Measurements from ENCODE around the gene TMEM154.

The TMEM154 gene

DNA sequence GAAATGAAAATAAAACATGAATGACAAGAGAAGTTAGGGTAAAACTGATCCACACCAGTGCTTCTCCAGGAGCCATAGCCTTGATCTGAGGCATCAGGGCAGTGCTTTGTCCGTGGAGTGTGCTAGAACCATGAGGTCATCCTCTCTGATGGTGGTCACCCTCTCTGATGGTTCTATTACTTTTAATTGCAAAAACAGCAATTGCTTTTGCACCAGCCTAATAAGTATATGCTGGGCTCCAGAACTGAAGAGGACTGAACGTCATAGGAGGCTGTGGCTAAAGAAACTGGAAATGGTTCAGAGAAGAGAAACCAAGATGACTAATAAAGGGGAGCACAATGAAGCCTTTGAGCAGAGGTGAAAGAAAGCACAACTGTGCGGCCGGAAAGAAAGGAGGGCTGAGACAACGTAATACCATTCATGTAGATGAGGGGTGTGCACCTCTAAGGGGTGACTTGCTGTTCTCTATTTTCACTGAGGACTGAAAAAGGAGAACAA lies 17.0 kb upstream of the TMEM154 start:
- DNase-seq (ENCODE audit: low read depth in 2 of 2) = peak; percentile 14 to 30

DNA sequence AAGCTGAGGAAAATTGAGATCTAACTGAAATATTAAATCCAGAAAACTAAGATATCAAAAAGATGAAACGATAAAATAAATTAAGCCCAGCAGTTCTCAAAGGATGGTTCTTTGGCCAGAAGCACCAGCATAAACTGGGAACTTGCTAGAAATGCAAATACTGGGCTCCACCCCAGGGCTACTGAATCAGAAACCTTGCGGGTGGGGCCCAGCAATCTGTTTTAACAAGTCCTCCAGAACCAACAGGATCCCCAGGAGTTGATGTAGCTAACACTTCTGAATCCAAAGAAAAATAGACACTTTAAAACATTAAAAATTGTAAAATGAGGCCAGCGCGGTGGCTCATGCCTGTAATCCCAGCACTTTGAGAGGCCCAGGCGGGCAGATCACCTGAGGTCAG lies 14.1 kb upstream of the TMEM154 start:
- DNase-seq (ENCODE audit: low read depth in 2 of 2) = no peak

DNA sequence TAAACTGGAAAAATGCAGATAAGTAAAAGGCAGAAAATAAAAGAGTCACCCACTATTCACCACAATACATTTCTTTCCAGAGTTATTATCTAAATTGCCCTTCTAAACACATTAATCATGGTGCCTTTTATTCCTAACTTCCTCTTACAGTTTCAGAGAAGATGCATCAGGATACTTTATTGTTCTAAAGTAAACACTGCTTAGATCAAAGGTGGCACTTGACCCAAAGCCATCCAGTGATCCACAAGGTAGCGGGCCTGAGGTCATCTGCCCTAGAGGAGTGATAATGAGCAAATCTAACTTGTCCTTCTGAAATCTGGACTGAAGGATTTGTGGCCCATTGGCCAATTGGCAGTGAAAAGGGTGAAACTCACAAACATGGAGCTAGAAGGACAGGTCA lies 12.0 kb upstream of the TMEM154 start:
- DNase-seq (ENCODE audit: low read depth in 2 of 2) = no peak

DNA sequence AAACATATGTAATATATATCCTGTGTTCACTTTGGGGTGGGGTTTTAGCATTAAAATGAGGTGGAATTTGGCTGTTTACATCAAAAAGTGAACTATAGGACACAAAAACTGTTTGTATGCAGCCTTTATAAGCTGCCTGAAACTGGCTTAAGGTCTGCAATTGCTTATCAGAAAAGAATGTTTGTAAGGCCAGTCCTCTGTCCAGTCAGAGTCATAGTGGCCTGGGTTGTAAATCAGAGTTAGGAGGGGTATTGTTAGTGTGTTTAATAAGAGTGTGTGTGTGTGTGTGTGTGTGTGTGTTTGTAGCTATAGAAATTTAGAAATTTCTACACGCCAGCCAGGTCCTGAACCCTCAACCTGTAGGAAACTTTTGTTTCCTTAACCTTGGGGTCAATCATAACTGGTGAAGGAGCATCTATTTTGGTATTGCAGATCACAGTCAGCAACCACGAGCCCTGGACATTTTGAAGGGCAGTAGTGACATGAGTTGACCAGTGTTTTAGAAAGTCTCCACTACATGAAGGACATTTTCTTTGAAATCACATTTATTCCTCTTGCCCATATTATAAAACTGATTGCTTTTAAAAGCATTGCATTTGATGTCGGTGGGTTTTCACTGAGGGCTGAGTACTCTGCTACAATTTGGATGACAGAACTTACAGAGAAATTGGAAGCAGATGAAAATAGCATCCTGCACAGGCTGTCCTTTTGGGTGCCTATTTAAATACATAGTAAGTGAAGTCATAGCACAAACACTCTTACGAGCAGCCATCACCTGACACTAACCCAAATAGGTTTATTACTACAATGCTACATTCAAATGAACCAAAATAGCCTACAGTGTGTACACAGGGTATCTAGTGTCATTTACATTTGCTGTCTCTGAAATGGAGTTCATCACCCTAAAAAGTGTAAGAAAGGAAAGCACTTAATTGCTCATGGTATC lies 11.2 kb upstream of the TMEM154 start:
- no peak for DNase-seq (ENCODE audit: low read depth in 2 of 2)

DNA sequence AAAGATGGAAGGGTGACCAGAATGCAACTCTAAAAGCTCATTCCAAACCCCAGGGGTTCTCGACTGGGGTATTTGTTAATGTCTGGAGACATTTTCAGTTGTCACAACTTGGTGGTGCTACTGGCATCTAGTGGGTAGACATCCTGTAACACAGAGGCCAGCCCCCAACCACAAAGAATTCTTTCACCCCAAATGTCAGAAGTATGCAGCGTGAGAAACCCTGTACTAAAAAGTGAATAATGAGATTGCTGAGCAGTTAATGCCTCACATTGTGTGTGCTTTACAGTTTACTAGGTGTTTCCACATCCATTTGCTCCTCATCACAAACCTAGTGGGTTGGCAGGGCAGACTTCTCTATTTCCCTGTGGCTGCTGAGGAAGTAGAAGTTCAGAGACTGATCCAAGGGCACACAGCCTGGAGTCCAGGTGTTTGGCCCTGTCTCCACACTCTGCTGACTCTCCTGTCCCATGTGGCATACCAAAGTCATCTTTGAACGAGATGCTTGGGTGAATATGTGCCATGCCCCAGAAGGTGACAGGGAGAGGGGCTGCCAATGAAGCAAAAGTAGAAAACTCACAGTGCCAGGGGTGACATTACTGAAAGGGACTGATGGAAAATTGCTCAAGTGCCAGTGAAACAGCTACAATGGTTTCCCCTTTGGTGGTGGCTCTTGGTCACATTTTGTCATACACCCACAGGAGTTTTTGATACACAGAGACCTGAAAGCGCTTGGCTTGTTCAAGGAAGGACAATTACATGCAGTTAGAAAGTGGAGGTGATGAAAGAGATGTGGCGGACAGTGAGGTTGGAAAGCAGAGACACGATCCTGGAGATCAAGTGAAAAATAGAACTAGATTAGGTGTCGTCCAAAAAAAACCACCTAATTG lies 10.1 kb upstream of the TMEM154 start:
- no peak for DNase-seq (ENCODE audit: low read depth in 2 of 2)

DNA sequence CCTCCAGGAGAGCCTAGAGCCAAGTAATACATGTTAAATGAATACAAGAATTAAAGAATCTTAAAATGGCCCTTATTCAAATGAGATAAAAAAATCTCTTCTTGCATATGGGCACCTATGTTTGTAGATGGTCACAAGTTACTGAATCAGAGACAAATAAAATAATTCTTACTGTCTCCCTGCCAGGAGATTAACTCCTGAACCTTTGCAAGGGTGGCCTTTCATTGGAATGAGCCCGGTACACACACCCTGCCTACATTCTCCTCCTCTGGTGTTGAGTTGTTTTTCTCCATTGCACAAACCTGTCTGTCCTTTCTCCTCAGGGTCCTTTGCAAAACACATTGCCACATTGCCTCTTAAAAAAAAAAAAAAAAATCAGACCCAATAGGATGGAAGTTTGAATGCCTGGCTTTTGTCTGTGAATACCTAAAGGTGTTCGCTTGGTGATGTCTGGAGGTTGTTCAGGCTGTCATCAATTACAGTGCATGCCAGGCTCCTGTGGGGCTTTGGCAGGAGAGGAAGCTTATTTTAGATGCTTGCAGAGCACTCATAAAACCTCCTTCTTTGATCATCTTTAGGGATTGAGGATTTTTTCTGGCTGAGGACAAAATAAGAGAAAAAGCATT lies 8.3 kb upstream of the TMEM154 start:
- DNase-seq (ENCODE audit: low read depth in 2 of 2) = no peak

DNA sequence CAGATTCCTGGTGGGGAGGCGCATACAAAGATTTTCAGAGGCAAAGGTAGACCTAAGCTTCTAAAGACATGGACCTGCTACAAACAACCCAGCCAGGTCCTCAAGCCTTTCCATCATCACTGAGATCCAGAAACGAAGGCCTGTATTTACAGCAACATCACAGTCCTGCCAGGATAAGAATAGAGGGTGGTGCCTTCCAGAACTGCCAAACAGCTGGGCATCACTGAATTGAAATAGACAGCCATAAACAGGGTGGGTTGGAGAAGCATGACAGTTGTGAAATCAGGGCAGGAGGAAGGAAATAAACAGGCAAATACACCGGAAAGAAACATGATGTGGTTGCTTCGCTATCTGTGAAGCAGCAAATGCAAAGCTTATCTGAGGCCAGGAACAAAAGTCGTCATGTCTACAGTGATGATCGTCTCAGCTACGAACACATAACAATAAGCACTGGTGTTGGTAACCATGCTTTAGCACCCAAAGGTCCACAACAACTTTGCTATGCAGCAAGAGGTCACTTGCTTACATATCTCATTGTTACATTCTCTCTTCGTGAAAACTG lies 6.7 kb upstream of the TMEM154 start:
- no peak for DNase-seq (ENCODE audit: low read depth in 2 of 2)

DNA sequence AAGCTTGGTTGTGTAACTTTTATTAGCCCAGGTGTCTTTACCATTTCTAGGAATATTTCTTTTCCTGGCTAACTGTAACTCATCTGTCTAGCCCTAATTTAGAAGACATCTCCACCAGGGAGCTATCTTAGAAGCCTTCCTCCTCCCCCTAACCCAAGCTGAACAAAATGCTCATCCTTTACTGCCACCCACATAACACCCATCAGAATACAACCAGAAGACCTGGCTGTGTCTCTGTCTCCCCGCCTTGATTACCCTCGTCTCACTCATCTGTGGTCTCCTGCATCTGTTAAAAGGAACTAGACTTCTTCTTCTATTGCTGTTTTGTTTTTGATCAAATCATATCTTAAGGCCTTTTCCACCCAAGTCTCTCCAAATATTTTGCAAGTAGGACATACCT lies 4.8 kb upstream of the TMEM154 start:
- no peak for DNase-seq (ENCODE audit: low read depth in 2 of 2)

DNA sequence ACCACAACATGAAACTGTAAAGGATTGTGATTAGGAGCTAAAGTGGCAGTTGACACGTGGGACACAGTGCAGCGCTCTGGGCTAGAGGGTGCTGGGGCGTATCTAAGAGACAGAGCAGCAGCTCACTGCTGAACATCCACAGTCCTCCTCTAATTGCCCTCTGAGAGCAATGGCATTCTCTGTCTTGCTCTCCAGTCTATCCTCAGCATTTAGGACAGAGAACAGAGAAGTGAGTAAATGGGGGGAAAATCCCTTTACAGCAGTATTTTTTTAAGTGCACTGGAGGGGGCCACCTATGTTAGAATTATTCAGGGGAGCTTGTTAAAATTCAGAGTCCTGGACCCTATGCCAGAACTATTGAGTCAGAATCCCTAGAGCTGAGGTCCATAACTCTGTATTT lies 4.2 kb upstream of the TMEM154 start:
- no peak for DNase-seq (ENCODE audit: low read depth in 2 of 2)

DNA sequence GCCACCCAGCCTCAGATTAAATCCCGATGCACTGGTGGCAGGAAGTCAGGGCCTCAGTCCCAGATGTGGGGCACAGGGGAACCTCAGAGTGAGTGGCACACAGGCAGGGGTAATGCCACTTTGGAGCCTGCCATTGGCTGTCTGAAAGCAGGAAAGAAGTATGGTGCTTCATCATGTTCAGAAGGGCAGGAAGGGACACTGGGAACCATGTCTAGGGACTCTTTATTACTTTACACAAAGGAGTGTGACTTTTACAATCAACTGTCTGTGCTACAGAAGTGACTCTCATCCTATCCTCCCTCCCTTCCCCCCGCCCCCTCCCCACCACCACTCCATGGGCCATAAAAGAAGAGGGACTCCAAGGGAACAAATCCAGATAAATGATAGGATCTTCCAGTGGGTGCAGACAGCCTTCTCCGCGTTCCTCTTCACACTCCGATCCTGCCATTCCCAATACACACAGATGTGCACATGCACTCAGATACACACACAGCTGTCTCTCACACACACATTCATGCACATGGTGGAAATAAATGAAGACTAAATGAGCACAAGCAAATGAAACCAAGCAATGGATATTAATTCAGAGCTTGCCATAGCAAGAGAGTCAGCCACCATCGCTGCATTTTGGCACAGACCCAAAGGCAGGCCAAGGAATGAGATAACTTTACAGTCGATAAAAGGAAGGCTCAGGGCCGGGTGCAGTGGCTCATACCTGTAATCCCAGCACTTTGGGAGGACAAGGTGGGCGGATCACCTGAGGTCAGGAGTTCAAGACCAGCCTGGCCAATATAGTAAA lies 2.5 kb upstream of the TMEM154 start:
- DNase-seq (ENCODE audit: low read depth in 2 of 2) = no peak

DNA sequence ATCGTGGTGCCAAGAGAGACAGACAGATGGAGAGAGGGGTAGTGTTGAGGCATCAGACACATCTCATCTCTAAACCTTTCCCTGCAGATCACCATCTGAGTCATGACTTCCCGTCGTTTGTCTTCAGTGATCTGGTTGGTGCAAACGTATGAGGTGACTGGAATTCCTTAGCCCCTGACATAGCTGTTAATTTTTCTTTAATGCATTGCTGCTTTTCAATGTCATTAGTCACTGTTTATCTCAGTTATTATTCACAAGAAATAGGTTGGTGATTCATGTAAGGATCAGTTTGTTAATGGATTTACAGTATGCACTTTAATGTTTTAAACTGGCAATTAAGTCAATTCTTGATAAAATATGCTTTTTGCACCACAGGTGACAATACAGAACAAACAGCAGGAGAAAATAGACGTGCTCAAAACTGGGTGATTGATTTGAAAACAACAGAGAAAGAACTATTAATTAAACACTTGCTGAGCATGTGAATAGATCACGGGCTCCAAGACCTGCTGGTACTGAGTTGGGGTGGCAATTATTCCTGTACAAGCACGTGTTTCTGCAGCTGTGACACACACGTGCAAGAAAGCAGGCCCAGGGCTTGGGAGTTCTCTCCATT lies 1.3 kb upstream of the TMEM154 start:
- no peak for DNase-seq (ENCODE audit: low read depth in 2 of 2)

DNA sequence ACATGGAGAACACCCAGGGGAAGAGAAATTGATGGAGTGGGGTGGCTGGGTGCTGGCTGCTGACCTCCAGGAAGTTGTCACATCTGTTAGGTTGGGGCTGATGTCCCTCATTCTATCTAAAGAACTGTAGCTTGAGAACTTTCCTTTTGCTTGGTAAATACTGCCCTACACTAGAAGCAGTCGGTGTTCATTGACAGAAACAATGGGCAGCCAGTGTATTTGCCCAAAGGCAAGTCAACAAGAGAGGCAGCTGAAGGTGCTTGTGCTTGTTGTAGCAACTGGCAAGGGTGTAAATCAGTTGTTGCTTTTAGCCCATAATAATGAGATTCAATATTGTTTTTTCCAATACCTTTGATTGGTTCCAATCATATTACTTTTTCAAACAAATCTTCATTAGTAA lies 956 bp downstream of the TMEM154 start:
- no peak for DNase-seq (ENCODE audit: low read depth in 2 of 2)

DNA sequence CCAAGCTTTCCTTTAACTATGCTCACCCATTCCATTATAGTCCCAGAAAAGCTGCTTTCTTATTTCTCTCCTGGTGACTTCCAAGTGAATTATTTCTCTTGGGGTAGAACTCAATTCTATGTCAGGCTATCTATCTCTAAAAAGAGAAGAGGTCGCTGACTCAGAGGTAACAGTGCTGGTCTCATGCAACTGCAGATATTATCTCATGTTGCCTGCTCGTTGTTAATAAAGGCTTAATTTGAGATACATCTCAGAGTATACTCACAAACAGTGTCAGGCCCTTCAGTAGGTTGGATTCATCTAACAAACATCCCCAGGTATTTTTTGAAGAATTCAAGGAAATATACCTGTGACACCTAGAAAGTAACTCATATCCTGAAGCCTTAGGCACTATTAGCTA lies 2.7 kb downstream of the TMEM154 start:
- DNase-seq (ENCODE audit: low read depth in 2 of 2) = no peak

DNA sequence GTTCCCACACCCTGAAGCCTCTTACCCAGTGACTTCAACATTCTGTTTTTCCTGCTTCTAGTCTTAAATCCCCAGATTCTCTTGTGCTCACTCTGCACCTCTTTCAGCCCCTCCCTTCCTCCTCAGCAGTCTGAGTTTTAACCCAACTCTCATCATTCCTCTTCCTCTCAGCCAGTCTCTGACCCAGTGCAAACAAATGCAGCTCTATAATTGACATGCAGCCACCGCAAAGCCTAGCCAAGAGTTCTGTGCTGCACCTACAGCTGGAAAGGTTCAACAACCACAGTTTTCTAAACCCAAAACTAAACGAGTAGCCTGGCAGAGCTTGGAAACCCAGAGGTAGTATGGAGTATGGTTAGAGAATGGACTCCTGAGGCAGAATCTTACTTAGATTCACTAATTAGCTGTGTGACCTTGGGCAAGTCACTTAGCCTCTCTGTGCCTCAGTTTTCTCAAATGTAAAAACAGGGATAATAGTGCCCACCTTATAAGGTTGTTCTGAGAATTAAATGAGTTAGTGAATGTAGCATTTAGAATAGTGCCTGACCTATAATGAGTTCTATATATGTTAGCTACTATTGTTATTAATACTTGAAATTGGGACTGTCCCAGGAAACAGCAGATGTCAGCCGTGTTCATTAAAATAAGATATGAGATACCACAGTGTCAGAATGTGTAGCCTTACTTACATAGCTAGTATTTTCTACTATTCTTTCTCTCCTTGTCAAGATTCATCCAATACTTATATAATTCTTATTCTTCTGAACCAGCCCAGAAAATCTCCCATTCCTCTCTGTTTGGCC lies 3.5 kb downstream of the TMEM154 start:
- no peak for DNase-seq (ENCODE audit: low read depth in 2 of 2)

DNA sequence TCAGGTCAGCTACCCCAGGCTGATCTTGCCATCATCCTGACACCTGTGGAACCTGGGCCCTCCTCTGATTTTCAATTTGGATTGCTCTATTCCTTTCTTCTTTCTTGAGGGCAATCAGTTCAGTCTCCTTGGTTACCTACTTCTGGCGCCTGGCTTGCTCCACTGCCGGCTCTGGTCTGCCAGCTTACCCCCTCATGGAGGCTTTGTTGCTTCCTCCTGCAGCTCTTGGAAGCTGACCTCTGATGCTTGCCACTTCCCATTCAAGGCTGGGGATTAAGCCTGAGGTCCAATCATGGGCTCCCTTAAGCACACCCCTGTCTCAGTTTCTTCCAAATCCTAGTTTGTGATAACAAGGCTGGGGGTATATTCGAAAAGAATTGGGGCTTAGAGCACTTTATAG lies 5.4 kb downstream of the TMEM154 start:
- no peak for DNase-seq (ENCODE audit: low read depth in 2 of 2)

DNA sequence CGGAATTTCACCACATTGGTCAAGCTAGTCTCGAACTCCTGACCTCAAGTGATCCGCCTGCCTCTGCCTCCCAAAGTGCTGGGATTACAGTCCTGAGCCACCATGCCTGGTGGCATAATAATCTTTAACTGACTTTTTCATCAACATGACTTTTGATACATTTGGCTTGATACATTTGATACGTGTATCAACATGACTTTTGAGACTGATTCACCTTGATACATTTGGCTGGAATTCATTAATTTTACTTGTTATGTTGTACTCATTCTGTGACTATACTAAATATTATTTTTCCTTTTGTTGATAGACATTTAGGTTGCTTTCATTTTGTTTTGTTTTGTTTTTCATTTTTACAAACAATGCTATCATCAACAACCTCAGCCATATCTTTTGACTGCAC lies 6.3 kb downstream of the TMEM154 start:
- no peak for DNase-seq (ENCODE audit: low read depth in 2 of 2)

DNA sequence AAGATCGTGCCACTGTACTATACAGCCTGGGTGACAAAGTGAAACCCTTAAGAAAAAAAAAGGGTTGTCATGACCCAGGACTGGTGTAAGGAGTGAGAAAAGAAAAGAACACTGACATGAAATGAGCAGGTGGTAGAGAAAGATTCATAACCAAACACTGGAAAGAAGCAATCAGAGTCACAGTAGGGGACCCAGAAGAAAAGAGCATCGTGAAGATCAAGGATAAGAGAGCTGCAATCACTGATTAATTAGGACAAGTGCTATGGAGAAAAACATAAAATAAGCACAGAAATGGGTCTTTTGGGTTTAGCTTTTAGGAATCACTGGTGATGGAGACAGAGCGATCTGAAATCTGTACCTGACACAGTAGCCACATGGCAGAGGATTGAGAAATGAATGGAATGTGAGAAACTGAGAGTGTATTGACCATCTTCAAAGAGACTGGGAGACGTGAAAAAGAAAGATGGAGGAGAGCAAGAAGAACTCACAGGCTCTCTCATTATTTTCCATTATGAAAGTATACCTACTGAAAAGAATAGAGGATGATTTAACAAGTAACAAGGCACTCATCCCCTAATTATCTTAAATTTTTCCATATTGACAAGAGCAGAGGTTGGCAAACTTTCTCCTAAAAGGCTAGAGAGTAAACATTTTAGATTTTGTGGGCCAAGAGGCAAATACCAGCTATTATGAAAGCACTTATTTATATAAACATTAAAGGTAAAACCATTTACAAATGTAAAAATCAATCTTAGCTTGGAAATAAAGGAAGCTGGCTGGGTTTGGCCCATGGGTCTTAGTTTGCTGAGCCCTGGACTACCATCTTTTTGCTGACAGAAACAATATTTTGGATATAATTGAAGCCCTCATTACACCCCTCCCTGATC lies 7.3 kb downstream of the TMEM154 start:
- no peak for DNase-seq (ENCODE audit: low read depth in 2 of 2)

DNA sequence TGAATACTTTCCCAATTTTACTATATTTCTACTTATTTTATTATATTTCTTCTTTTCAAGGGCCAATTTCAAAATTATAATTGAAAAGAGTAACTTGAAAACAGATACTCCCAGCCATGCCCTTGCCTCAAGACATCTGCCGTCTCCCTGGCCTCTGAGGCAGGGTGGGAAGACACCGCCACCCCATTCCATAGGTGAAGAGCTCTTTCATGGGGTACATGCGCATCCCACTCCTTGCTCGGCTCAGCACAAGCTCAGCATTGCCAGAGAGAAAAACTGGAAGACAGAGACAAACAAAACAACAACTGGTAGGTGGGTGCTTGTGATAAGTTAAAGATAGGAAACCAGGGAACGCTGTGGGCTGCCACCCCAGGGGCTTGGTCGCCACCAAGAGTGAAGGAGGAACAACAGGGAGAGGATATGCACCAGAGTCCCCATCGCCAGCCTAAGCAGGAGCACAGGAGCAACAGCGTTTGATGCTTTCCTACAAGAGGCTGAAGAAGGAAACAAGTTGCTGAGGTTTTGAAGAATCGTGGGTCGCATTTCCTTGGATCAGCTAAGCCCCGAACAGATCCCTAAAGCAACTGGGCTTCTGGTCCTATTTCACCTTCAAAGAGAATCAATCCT lies 11.3 kb downstream of the TMEM154 start:
- no peak for DNase-seq (ENCODE audit: low read depth in 2 of 2)
